Neural crest cell (in vitro differentiated cells): ENCODE data around the gene COLGALT1. TPM values are rescaled to one million over a fixed set of nuclear protein-coding genes. Genes with fewer than 3 reads are reported as not detected.

Experiments
- DNase-seq: peaks from one replicate; pipeline ENCODE4 v3.0.0; 2021; ENCODE audit warnings: low read depth, mixed read lengths, low spot score
- H3K27ac Mint-ChIP-seq: one replicate; pipeline ENCODE4 v1.8.0; 2021; ENCODE audit warnings: mild to moderate bottlenecking, mixed read lengths; ENCODE audit not compliant: unreplicated experiment
- H3K27me3 Mint-ChIP-seq: 2 replicates; pipeline ENCODE4 v1.8.0; 2021; ENCODE audit warnings: low read depth, mild to moderate bottlenecking, mixed read lengths
- H3K36me3 Mint-ChIP-seq: 2 replicates; pipeline ENCODE4 v1.8.0; 2021; ENCODE audit warnings: low read depth, mild to moderate bottlenecking, mixed read lengths
- H3K4me1 Mint-ChIP-seq: 2 replicates; pipeline ENCODE4 v1.8.0; 2021; ENCODE audit warnings: mixed read lengths
- H3K4me3 Mint-ChIP-seq: one replicate; pipeline ENCODE4 v1.8.0; 2021; ENCODE audit warnings: mild to moderate bottlenecking, mixed read lengths
- H3K9me3 Mint-ChIP-seq: 2 replicates; pipeline ENCODE4 v1.8.0; 2021; ENCODE audit warnings: mixed read lengths
- CTCF ChIP-seq: fragments of 200-600 bp; sonication (generic); conservative IDR thresholded peaks from 2 replicates; pipeline ENCODE4 v1.5.0; 2021; ENCODE audit warnings: antibody characterized with exemption, mild to moderate bottlenecking
- total RNA-seq: library from RNA; stranded (reverse); gene quantifications from 2 replicates; pipeline ENCODE4 v1.2.1, GENCODE V29; 2021

Gene COLGALT1
- total RNA-seq, 1 donor from 2014 or later = 81.7 TPM

DNA sequence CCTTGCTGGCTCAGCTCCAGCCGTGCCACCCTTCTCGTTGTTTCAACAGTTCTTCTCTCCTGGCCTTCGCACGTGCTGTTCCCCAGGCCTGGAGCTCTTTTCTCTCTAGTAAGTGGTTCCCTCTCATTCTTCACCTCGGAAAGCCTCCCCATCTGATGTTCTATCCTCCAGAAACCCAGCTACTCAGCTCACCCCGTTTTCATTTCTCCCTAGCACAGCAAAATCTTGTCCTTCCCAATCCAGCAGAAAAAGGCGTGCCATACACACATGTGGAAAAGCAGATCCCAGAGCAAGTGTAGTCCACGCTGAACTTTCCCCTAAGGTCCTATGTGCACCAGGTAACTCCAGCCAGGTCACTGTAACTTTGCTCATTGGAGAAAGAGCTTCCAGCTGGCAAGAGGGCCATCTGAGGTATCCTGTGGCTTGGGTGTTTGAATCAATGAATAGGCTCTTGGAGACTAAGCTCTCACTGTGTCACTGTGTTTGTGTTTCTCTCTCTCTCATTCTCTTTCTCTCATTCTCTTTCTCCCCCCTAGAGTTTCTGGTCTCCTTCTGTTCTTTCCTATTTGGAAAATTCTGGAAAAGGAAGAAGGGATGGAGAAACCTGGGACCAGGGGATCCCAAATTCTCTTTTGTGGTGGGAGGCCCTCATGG lies 49.0 kb downstream of the COLGALT1 start:
- Mint-ChIP-seq H3K36me3 (no peaks in the 10 kb centered on the region), H3K4me1 (peaks cover 23% of the 10 kb centered on the region), H3K4me3 (no peak overlapping the region), H3K9me3 (peaks cover 2% of the 10 kb centered on the region), H3K27ac (peak overlapping the region; percentile 2), H3K27me3 (peaks cover 41% of the 10 kb centered on the region)
- TF ChIP-seq CTCF = no peak
- DNase-seq = no peak

DNA sequence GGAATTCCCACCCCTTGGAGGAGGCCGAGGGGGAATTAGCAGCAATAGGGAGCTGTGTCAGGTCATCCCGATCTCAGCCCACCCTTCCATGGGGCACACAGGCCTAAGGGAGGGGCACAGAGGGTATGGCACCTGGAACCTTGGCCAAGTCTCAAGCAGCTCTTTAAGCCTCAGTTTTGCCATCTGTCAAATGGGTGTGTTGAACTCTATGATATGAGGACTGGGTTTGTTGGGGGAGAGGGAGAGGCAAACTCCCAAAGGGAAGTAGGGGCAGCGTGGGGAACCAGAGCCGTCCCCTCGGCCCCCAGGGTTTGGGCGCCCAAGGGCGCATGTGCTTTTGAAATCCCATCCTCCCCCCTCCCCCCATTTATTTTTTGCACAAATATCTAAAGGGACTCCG lies 49.7 kb downstream of the COLGALT1 start:
- H3K27me3 Mint-ChIP-seq = peaks cover 41% of the 10 kb centered on the region
- peaks cover 2% of the 10 kb centered on the region for H3K9me3 Mint-ChIP-seq
- no peak for TF ChIP-seq CTCF
- no peak overlapping the region for H3K27ac Mint-ChIP-seq
- no peaks in the 10 kb centered on the region for H3K36me3 Mint-ChIP-seq
- peaks cover 23% of the 10 kb centered on the region for H3K4me1 Mint-ChIP-seq
- no peak overlapping the region for H3K4me3 Mint-ChIP-seq
- DNase-seq = no peak

GRCh38 chr19:17605761-17606589 lies 50.5 kb downstream of the COLGALT1 start:
- TF ChIP-seq CTCF = peak; percentile 72
- peaks cover 23% of the 10 kb centered on the region for H3K4me1 Mint-ChIP-seq
- no peaks in the 10 kb centered on the region for H3K36me3 Mint-ChIP-seq
- H3K9me3 Mint-ChIP-seq = peaks cover 2% of the 10 kb centered on the region
- H3K27ac Mint-ChIP-seq = no peak overlapping the region
- DNase-seq = peak; percentile 78
- peaks cover 40% of the 10 kb centered on the region for H3K27me3 Mint-ChIP-seq
- H3K4me3 Mint-ChIP-seq = peak overlapping the region; percentile 62

- peak overlapping the region; percentile 70 for H3K4me3 Mint-ChIP-seq
- H3K9me3 Mint-ChIP-seq = peaks cover 2% of the 10 kb centered on the region
- H3K27me3 Mint-ChIP-seq = peaks cover 33% of the 10 kb centered on the region
- H3K27ac Mint-ChIP-seq = no peak overlapping the region
- no peak for TF ChIP-seq CTCF
- no peak for DNase-seq
- H3K36me3 Mint-ChIP-seq = no peaks in the 10 kb centered on the region
- H3K4me1 Mint-ChIP-seq = peaks cover 17% of the 10 kb centered on the region
Observed at GRCh38 chr19:17606590-17607185, 51.2 kb downstream of the COLGALT1 start.

DNA sequence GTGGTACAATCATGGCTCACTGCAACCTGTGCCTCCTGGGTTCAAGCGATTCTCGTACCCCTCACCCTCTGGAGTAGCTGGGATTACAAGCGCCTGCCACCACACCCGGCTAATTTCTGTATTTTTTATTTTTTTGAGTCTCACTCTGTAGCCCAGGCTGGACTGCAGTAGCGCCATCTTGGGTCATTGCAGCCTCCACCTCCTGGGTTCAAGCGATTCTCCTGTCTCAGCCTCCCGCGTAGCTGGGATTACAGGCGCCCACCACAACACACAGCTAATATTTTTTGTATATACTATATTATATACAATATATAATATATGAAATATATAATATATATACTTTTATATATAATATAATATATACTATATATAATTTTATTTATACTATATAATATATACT lies 52.5 kb downstream of the COLGALT1 start:
- Mint-ChIP-seq H3K9me3 (peaks cover 5% of the 10 kb centered on the region), H3K27me3 (peaks cover 21% of the 10 kb centered on the region), H3K27ac (no peak overlapping the region), H3K4me1 (peaks cover 12% of the 10 kb centered on the region), H3K36me3 (no peaks in the 10 kb centered on the region), H3K4me3 (no peak overlapping the region)
- DNase-seq = no peak
- TF ChIP-seq CTCF = no peak
